Gastrocnemius medialis (tissue), 4 donors: Measurements from ENCODE around the gene LTO1. TPM values are rescaled to one million over a fixed set of nuclear protein-coding genes. Genes with fewer than 3 reads are reported as not detected.
"Not testable (repeated sequence)": the region's sequence is repeated elsewhere in the genome, so short reads cannot be mapped to it uniquely, and the experiment has no call there.

Experiments
- ATAC-seq, 2 donors: fragments of 150-250 bp; one replicate each; pipeline ENCODE4 v1.9.1; 2016
- DNase-seq, 2 donors: peaks; one replicate each; pipeline ENCODE4 v3.0.0-alpha.2; 2019
- H3K27ac ChIP-seq, 4 donors: fragments of 200-600 bp; sonication (generic); 1 replicate in 1 of 4; 2 replicates in 3 of 4; pipeline ENCODE4 v1.5.1; 2016 to 2018; ENCODE audit warnings: mild to moderate bottlenecking in 2 of 4, moderate library complexity in 1 of 4
- H3K27me3 ChIP-seq, 3 donors: fragments of 200-600 bp; sonication (generic) in 2 of 3; 1 replicate in 1 of 3; 2 replicates in 2 of 3; pipeline versions ENCODE4 v1.5.1 to v1.6.0; 2016 to 2019; ENCODE audit warnings: mild to moderate bottlenecking in 1 of 3, moderate library complexity in 1 of 3
- H3K36me3 ChIP-seq, 2 donors: fragments of 200-600 bp; sonication (generic) in 1 of 2; one replicate each; pipeline ENCODE4 v1.5.1; 2017 to 2018
- H3K4me1 ChIP-seq, 2 donors: fragments of 200-600 bp; sonication (generic) in 1 of 2; one replicate each; pipeline ENCODE4 v1.5.1; 2016 to 2017; ENCODE audit warnings: mild to moderate bottlenecking in 2 of 2
- H3K4me3 ChIP-seq, 4 donors: fragments of 200-600 bp; sonication (generic) in 3 of 4; 1 replicate in 1 of 4; 2 replicates in 3 of 4; pipeline ENCODE4 v1.5.1; 2016 to 2019; ENCODE audit warnings: mild to moderate bottlenecking in 2 of 4
- H3K9me3 ChIP-seq, 3 donors: fragments of 200-600 bp; sonication (generic) in 2 of 3; 1 replicate in 1 of 3; 2 replicates in 2 of 3; pipeline ENCODE4 v1.5.1; 2016 to 2019
- CTCF ChIP-seq, 5 experiments: fragments of 450-650 bp in 3 of 5; fragments of 200-600 bp in 2 of 5; sonication (generic) in 2 of 5; IDR thresholded peaks in 4 of 5; conservative IDR thresholded peaks in 1 of 5; 1 replicate in 4 of 5; 2 replicates in 1 of 5; pipeline ENCODE4 v1.5.1; 2016 to 2019; ENCODE audit warnings: antibody characterized with exemption in 5 of 5, mild to moderate bottlenecking in 3 of 5, moderate library complexity in 3 of 5
- POLR2A ChIP-seq, 2 donors: fragments of 450-650 bp; IDR thresholded peaks; one replicate each; pipeline ENCODE4 v1.6.1; 2017; ENCODE audit warnings: antibody characterized with exemption in 2 of 2, mild to moderate bottlenecking in 2 of 2, moderate library complexity in 2 of 2
- in situ Hi-C, 4 donors: fragments of 200-750 bp; cut with MboI; loops; one replicate each; pipeline versions ENCODE4 v1.15.0 to v1.8.0; 2017; ENCODE audit warnings: low sequenced_read_pairs in 4 of 4
- intact Hi-C: fragments of 100-400 bp; cut with DNase I; formaldehyde crosslinking; loops from one replicate; pipeline ENCODE4 v1.15.1; 2023; ENCODE audit warnings: low total_unique reads
- total RNA-seq, 4 donors: library from RNA; depleted of rRNA; stranded (reverse); fragments of >200 nt; gene quantifications; one replicate each; pipeline versions ENCODE4 v1.1.0 to v1.2.3, GENCODE V29; 2016

LTO1 gene
- total RNA-seq, 4 donors from 2014 or later, result 9.5 to 18.2 (median 13.3) TPM

- in situ Hi-C loops, result loop anchor here in 2 of 4 donors (10.0 to 25.0 kb wide), 2 partner anchors 189 to 196 kb away; no protein-coding TSS in a partner anchor
- intact Hi-C loops, result no loop called here
Observed at GRCh38 chr11:69698362-69698761, 23.2 kb upstream of the LTO1 start.

GRCh38 chr11:69697861-69698260 is 22.7 kb upstream of the LTO1 start:
- Histone ChIP-seq H3K9me3 (no peaks in the 10 kb centered on the region), H3K27ac (no peak overlapping the region), H3K4me1 (no peaks in the 10 kb centered on the region), H3K36me3 (no peaks in the 10 kb centered on the region), H3K4me3 (no peak overlapping the region), H3K27me3 (peaks cover 31 to 40% (median 38%) of the 10 kb centered on the region in 3 donors)
- no peak for ATAC-seq
- DNase-seq, result no peak
- in situ Hi-C loops (loop anchor here in 2 of 4 donors (10.0 to 25.0 kb wide), 2 partner anchors 189 to 197 kb away; no protein-coding TSS in a partner anchor), intact Hi-C loops (no loop called here)
- no peak for TF ChIP-seq POLR2A (IDR thresholded peaks at IDR 0.05)
- TF ChIP-seq CTCF (IDR thresholded peaks at IDR 0.05 in 4 of 5, conservative IDR thresholded peaks at IDR 0.05 in 1 of 5), result no peak

More at GRCh38 chr11:69698362-69698761, 23.2 kb upstream of the LTO1 start:
- Histone ChIP-seq H3K4me3 (no peak overlapping the region), H3K9me3 (no peaks in the 10 kb centered on the region), H3K27me3 (peaks cover 35 to 44% (median 43%) of the 10 kb centered on the region in 3 donors), H3K36me3 (no peaks in the 10 kb centered on the region), H3K27ac (no peak overlapping the region), H3K4me1 (no peaks in the 10 kb centered on the region)
- no peak for TF ChIP-seq CTCF (IDR thresholded peaks at IDR 0.05 in 4 of 5, conservative IDR thresholded peaks at IDR 0.05 in 1 of 5)
- TF ChIP-seq POLR2A (IDR thresholded peaks at IDR 0.05), result no peak
- DNase-seq (no peak), ATAC-seq (no peak)

DNA sequence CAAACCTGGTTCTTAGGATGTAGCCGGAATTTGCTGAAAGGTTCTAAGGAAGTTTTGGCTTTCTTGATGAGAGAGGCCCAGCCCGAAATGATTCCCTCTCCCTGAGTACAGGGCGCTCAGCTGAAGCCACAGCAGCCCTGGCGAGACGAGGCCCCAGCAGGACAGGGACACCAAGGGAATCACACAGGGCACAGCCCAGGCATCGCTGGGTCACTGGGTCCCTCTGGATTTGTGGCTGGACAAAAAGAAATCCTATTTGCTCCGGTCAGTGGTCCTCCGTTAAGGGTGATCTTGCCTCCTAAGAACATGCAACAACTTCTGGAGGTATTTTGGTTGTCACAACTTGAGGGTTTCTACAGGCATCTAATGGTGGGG is 22.3 kb upstream of the LTO1 start:
- H3K27me3 ChIP-seq, result peaks cover 27 to 36% (median 35%) of the 10 kb centered on the region in 3 donors
- no peaks in the 10 kb centered on the region for H3K9me3 ChIP-seq
- ATAC-seq (no peak), DNase-seq (no peak)
- intact Hi-C loops, result no loop called here
- H3K36me3 ChIP-seq, result no peaks in the 10 kb centered on the region
- no peaks in the 10 kb centered on the region for H3K4me1 ChIP-seq
- in situ Hi-C loops, result loop anchor here in 2 of 4 donors (10.0 to 25.0 kb wide), 2 partner anchors 190 to 197 kb away; no protein-coding TSS in a partner anchor
- H3K4me3 ChIP-seq, result no peak overlapping the region
- H3K27ac ChIP-seq, result no peak overlapping the region
- TF ChIP-seq POLR2A (IDR thresholded peaks at IDR 0.05), result no peak
- TF ChIP-seq CTCF (IDR thresholded peaks at IDR 0.05 in 4 of 5, conservative IDR thresholded peaks at IDR 0.05 in 1 of 5), result no peak

DNA sequence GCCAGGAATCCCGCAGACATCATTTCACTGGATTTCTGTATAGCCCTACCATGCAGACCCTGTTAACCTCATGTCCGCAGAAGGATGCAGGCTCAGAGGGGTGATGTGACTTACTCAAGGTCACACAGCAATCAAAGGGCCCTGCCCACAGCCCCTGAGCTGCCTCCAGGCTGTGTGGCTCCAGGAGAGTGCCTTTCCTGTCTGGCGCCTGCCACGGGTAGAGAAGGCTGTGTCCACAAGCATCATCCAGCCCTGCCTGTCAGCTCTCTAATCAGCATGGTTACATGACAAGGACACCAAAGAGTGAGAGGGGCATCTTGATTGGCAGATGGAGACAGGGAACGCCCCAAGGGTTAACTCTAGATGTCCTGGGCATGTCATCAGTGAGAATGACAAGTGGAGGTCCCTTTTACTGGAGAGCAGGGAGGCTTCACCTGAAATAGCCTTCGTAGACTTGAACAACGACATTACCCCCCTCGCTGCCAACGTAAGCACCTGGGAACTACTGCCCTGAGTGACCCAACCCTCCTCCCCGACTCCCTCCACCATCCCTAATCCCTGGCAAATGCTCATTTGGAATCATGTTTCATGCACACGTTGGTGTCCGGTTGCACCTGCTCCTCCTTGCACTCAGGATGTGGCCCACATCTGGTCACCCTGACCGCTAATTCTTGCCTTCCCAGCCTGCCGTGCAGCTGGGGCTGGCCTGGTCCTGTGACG is 21.8 kb upstream of the LTO1 start:
- intact Hi-C loops (no loop called here), in situ Hi-C loops (loop anchor here in 2 of 4 donors (10.0 to 25.0 kb wide), 2 partner anchors 190 to 198 kb away; no protein-coding TSS in a partner anchor)
- no peak for TF ChIP-seq POLR2A (IDR thresholded peaks at IDR 0.05)
- no peak for TF ChIP-seq CTCF (IDR thresholded peaks at IDR 0.05 in 4 of 5, conservative IDR thresholded peaks at IDR 0.05 in 1 of 5)
- Histone ChIP-seq H3K36me3 (no peaks in the 10 kb centered on the region), H3K9me3 (no peaks in the 10 kb centered on the region), H3K27me3 (peaks cover 23 to 34% (median 30%) of the 10 kb centered on the region in 3 donors), H3K4me3 (no peak overlapping the region), H3K4me1 (no peaks in the 10 kb centered on the region), H3K27ac (no peak overlapping the region)
- ATAC-seq (no peak), DNase-seq (no peak)

GRCh38 chr11:69695995-69696394 is 20.8 kb upstream of the LTO1 start:
- ATAC-seq, H3K27ac ChIP-seq, H3K36me3 ChIP-seq, H3K9me3 ChIP-seq, H3K4me1 ChIP-seq, intact Hi-C loops, H3K4me3 ChIP-seq, DNase-seq: not testable (repeated sequence)
- in situ Hi-C loops, result loop anchor here in 2 of 4 donors (10.0 to 25.0 kb wide), 2 partner anchors 191 to 199 kb away; no protein-coding TSS in a partner anchor
- peaks cover 18 to 36% (median 20%) of the 10 kb centered on the region in 3 donors for H3K27me3 ChIP-seq
